ENCODE measurements around the gene NCOA1. TPM values are rescaled to one million over a fixed set of nuclear protein-coding genes. Genes with fewer than 3 reads are reported as not detected.
"Not testable (repeated sequence)": the region's sequence is repeated elsewhere in the genome, so short reads cannot be mapped to it uniquely, and the experiment has no call there.

Gene NCOA1
- total RNA-seq, 1 experiment from 2014 or later, result 14.4 TPM

DNA sequence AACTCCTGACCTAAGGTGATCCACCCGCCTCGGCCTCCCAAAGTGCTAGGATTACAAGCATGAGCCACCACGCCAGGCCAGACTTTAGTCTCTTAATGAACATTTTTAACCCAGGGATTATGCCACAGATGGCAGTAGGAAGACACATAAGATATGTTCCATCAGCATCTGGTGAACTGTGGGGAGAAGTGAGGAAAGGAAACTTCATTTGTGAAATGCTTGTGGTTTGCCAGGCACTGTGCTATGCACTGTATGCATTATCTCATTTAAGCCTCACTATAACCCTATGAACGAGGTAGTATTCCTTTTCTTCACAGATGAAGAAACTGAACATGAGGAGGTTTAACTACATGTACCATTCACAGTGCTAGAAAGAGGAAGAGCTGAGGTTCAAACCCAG, 272.8 kb downstream of the NCOA1 start:
- in situ Hi-C loops (cut with HindIII; ENCODE audit: low pct_unique_long_range_greater_than_20kb, low sequenced_read_pairs), result no loop called here
- no peak for DNase-seq (ENCODE audit: low read depth, low spot score)

- in situ Hi-C loops (cut with HindIII; ENCODE audit: low pct_unique_long_range_greater_than_20kb, low sequenced_read_pairs), result no loop called here
Observed at GRCh38 chr2:24766609-24767008, 275.6 kb downstream of the NCOA1 start.

DNA sequence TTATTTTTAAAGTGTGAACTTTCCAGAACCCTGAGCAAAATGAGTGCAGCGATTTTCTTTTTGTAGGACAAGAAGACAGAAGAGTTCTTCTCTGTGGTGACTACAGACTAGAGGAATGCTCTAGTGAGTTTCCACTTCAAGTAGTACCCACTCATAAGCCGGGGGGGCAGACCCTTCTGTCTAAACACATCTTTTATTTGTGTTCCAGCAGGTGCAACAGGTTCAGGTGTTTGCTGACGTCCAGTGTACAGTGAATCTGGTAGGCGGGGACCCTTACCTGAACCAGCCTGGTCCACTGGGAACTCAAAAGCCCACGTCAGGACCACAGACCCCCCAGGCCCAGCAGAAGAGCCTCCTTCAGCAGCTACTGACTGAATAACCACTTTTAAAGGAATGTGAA, 277.0 kb downstream of the NCOA1 start:
- no peak for DNase-seq (ENCODE audit: low read depth, low spot score)
- in situ Hi-C loops (cut with HindIII; ENCODE audit: low pct_unique_long_range_greater_than_20kb, low sequenced_read_pairs), result no loop called here

More at GRCh38 chr2:24766609-24767008, 275.6 kb downstream of the NCOA1 start:
- DNase-seq (ENCODE audit: low read depth, low spot score), result no peak

- DNase-seq (ENCODE audit: low read depth, low spot score), result no peak
- in situ Hi-C loops (cut with HindIII; ENCODE audit: low pct_unique_long_range_greater_than_20kb, low sequenced_read_pairs), result no loop called here
Observed at GRCh38 chr2:24768601-24769000, 277.5 kb downstream of the NCOA1 start.

DNA sequence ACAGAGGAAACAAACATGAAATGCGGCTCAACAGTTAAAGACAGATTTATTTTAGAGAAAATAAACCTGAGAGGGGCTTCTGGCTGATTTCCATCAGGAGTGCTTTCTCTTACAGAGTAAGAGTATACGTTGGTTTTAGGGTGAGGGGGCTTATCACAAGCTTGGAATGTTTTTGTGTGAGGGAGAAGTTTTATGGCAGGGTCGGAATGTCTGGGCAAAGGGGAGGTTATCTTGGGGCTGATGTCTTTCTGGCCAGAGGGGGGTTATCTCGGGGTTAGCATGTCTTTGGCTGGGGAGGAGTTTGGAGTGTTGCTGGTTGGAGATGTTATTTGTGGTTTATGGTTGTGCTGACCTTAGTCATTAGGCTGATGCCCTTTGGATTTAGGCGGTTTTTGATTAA, 280.0 kb downstream of the NCOA1 start:
- no peak for DNase-seq (ENCODE audit: low read depth, low spot score)
- in situ Hi-C loops (cut with HindIII; ENCODE audit: low pct_unique_long_range_greater_than_20kb, low sequenced_read_pairs), result no loop called here

DNA sequence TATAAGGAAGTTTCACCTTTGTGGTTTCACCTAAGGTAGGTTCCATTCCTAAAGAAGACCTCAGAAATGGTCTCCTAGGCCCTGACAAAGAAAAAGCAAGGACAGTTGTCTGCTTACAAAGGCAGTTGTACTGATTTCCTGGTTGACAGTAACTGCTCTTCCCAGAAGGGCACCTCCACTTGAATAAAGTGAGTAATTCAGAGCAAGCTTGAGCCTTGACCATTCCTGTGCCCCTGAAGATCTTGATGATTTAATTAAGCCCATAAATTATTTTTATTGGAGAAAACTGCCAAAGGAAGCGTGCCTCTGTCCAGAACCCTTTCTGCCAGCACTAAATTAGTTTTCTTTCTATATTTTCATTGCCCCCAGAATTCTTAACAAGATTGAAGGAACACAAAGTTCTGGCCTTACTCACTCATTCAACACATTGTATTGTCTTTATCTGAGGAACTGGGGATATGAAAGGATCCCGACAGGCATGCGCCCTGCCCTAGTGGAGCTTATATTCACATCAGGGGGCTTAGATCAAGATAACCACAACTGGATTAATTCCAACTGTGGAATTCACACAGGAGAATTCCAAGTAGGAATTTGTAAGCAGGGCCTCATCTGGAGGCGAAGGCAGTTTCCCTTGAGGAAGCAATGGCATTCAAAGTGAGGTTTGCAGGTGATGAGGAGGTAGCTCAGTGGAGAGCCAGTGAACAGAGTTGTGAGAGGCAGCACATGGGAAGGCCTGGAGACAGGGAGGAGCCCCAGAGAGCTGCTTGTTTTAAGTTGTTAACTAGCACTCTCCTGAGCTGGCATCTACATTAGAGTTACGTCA, 280.9 kb downstream of the NCOA1 start:
- in situ Hi-C loops (cut with HindIII; ENCODE audit: low pct_unique_long_range_greater_than_20kb, low sequenced_read_pairs), result no loop called here
- no peak for DNase-seq (ENCODE audit: low read depth, low spot score)

- no peak for DNase-seq (ENCODE audit: low read depth, low spot score)
- in situ Hi-C loops (cut with HindIII; ENCODE audit: low pct_unique_long_range_greater_than_20kb, low sequenced_read_pairs), result no loop called here
Observed at GRCh38 chr2:24774373-24774772, 283.3 kb downstream of the NCOA1 start.

GRCh38 chr2:24779116-24779515, 288.1 kb downstream of the NCOA1 start:
- no peak for DNase-seq (ENCODE audit: low read depth, low spot score)
- in situ Hi-C loops (cut with HindIII; ENCODE audit: low pct_unique_long_range_greater_than_20kb, low sequenced_read_pairs), result no loop called here

DNA sequence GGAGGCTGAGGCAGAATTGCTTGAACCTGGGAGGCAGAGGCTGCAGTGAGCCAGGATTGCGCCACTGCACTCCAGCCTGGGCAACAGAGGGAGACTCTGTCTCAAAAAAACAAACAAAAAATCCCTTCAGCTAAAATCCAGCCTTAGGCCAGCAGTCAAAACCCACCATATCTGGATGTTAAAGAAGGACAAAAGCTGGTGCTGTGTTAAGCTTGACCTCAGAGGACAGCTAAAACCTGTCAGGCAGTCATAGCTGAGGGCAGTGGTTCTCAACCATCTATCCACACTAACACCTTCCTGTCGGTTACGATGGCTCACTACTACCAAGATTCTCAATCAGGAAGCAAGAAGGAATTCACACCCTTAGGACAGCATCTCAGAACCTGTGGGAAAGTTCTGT, 292.6 kb downstream of the NCOA1 start:
- in situ Hi-C loops (cut with HindIII; ENCODE audit: low pct_unique_long_range_greater_than_20kb, low sequenced_read_pairs), result no loop called here
- peak; percentile 80 for DNase-seq (ENCODE audit: low read depth, low spot score)

- no peak for DNase-seq (ENCODE audit: low read depth, low spot score)
- in situ Hi-C loops (cut with HindIII; ENCODE audit: low pct_unique_long_range_greater_than_20kb, low sequenced_read_pairs), result no loop called here
Observed at GRCh38 chr2:24785671-24786321, 294.7 kb downstream of the NCOA1 start.

GRCh38 chr2:24787532-24787931, 296.5 kb downstream of the NCOA1 start:
- in situ Hi-C loops (cut with HindIII; ENCODE audit: low pct_unique_long_range_greater_than_20kb, low sequenced_read_pairs), result no loop called here
- DNase-seq (ENCODE audit: low read depth, low spot score), result no peak

DNA sequence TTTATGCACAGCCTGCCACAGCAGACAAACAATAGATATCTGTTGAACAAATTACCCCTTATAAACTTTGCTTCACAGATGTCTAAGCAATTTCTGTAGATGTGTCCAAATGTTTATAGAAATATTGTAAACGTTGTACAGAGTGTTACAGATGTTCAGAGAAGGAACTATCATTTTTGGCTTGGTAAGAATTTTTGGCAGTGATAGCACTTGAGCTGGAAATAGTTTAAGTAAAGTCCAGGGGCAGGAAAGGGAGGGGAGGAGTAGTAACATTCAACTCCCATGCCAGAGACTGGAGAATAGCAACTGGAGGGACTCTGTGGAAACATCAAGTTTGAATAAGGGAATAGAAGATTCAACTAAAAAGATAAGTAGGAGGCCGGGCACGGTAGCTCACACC, 297.8 kb downstream of the NCOA1 start:
- no peak for DNase-seq (ENCODE audit: low read depth, low spot score)
- in situ Hi-C loops (cut with HindIII; ENCODE audit: low pct_unique_long_range_greater_than_20kb, low sequenced_read_pairs), result no loop called here

DNA sequence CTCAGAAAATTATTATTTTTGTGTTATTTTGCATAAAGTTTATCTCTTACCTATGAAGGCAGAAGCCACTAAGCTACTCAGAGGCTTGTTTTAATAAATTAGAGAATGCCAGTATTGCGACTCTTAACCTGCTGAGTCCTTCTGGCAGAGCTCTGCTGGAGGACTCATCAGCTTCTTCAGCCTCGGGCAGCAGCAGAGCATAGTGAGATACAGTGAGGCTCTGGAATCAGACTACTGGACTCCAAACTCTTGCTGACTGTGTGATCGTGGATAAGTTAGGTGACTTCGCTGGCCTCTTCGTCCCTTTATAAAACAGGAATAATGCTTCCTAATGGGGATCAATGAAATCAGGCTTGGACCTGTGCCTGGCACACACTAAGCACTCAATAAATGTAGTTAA, 300.4 kb downstream of the NCOA1 start:
- in situ Hi-C loops (cut with HindIII; ENCODE audit: low pct_unique_long_range_greater_than_20kb, low sequenced_read_pairs), result no loop called here
- peak; percentile 23 for DNase-seq (ENCODE audit: low read depth, low spot score)

DNA sequence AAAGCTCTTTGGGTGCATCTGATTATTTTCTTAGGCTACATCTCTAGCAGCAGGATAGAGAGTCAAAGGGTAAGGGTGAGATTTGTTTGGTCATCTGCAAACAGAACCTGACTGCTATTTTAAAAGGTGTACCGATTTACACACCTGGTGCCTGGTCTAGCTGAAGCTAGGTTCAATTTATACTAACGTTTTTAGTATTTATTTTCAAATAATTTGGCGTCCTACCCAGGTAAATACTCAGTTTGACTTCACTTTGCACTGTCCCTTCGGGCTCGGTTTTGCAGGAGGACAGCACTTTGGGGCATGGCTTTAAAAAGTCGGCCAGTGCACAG, 301.5 kb downstream of the NCOA1 start:
- in situ Hi-C loops (cut with HindIII; ENCODE audit: low pct_unique_long_range_greater_than_20kb, low sequenced_read_pairs), result no loop called here
- DNase-seq (ENCODE audit: low read depth, low spot score), result peak; percentile 5

DNA sequence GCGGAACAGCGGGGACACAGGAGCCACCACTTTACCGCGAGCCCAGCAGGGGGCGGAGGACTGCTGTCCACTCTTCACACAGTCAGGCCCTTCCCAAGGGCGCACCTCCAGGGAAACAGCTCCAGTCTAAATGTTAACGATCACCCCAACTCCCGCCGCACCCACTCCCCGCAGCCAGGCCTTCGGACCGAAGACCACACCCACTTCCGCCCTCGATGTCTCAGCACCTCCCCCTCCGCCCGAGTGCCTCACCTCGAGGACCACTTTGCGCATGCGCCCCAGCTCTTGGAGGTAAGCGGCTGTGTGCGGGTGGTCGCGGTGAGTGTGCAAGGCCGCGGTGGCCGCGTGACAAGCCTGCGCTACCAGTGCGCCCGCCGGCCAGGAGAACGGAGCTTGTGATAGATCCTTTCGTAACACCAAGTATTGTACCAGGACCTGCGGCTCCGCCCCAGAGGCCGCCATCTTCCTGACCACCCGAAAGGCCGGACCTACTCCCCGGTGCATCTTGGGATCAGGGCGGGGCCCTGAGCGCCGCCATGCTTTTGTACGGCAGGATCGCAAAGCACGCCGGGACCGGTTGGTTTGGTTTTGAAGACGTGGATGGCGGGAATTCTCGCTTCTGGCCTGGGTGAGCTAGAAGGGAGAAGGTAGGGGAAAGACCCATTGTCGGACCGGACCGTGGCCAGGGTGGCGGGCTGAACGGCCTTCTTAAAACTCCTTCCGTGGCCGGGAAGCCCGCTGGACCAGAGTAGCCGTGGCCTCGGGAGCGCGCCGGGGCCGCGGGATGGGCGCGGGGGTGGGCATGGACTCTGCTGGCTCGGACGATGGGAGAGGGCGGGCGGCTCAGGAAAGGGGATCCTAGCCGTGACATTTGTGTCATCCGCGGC, 302.1 kb downstream of the NCOA1 start, which contains the start of the genes CENPO and PTRHD1:
Gene CENPO (plus strand): TSS at position 552 of the 887 bp plus-strand sequence. CDS start 495 bp downstream, outside the sequence.
Gene PTRHD1 (minus strand): TSS at position 518 of the 887 bp plus-strand sequence. CDS start 14 bp downstream, at position 504.
- in situ Hi-C loops (cut with HindIII; ENCODE audit: low pct_unique_long_range_greater_than_20kb, low sequenced_read_pairs), result no loop called here
- peak; percentile 98 for DNase-seq (ENCODE audit: low read depth, low spot score)

- peak; percentile 49 for DNase-seq (ENCODE audit: low read depth, low spot score)
- in situ Hi-C loops (cut with HindIII; ENCODE audit: low pct_unique_long_range_greater_than_20kb, low sequenced_read_pairs), result no loop called here
Observed at GRCh38 chr2:24793761-24794435, 302.8 kb downstream of the NCOA1 start.

DNA sequence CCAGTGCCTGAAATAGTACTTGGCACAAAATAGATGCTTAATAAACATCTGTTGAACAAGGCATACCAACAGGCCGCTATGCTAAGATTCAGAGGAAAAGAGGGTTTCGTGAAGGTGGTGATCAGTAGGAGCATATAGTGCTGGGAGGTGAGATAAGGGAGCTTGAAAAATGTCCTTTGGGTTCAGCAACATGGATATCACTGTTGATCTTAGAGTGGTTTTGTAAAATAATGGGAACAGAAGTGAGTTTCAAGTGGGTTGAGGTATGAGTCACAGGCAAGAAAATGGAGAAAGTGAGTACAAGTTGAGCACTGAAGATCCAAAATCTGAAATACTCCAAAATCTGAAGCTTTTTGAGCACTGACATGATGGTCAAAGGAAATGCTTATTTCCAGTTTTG, 306.6 kb downstream of the NCOA1 start:
- no peak for DNase-seq (ENCODE audit: low read depth, low spot score)
- in situ Hi-C loops (cut with HindIII; ENCODE audit: low pct_unique_long_range_greater_than_20kb, low sequenced_read_pairs), result no loop called here

DNA sequence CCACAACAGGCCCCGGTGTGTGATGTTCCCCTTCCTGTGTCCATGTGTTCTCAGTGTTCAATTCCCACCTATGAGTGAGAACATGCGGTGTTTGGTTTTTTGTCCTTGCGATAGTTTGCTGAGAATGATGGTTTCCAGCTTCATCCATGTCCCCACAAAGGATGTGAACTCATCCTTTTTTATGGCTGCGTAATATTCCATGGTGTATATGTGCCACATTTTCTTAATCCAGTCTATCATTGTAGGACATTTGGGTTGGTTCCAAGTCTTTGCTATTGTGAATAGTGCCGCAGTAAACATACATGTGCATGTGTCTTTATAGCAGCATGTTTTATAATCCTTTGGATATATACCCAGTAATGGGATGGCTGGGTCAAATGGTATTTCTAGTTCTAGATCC, 309.4 kb downstream of the NCOA1 start:
- in situ Hi-C loops (cut with HindIII; ENCODE audit: low pct_unique_long_range_greater_than_20kb, low sequenced_read_pairs); DNase-seq (ENCODE audit: low read depth, low spot score): not testable (repeated sequence)

Data from SK-MEL-5 (cell line).